Stimulated activated CD8-positive, alpha-beta memory T cell treated with anti-CD3 and anti-CD28 coated beads, Interleukin-15, amount 100 ng/mL, for 24 hours (primary cell): ENCODE data around the gene EDDM3A.

ENCODE experiments used
- DNase-seq: peaks from one replicate; pipeline ENCODE4 v3.0.0-alpha.2; 2020; ENCODE audit warnings: low read depth

The EDDM3A gene

DNA sequence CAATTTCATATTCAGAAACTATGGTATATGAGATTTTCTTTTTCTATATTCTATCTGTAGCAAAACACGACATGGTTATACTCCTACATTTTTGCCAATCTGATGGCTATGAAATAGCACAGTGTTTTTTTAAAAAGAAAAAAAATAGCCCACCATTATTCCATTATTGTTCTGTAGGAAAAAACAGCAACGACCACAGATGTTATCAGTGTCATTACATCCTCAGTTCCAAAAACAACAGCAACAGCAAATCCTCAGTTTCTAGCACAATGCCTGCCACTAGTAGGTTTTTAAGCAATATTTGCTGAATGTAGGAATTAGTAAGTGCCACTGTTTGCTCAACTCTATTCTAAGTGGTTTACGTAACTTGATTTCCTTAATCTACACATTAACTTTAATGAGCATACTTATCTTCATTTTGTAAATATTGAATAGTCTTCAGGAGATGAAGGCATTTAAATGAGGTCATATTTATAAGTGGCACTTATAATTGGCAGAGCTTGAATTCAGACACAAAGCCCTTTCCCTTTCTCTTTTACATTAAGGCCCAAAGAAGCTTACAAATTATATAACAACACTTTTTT is 43.6 kb downstream of the EDDM3A start:
- no peak for DNase-seq

DNA sequence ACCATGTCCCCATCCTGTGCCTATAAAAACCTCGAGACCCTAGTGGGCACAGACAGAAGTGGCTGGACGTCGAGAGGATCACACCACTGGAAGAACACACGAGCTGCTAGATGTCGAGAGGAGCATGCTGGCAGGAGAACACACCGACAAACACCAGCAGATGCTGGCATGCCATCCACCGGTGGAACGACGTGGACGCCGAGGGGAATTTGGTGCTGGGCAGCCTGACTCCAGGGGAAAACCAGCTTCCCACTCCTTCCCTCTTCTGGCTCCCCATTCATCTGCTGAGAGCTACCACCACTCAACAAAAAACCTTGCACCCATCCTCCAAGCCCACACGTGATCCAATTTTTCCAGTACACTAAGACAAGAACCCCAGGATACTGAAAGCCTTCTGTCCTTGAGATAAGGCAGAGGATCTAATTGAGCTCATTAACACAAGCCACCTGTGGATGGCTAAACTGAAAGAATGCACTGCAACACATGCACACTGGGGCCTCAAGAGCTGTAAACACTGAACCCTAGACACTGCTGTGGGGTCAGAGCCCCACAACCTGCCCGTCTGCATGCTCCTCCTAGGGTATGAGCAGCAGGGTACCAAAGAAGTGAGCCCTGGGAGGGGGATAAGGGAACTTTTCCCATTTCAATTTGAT is 44.9 kb downstream of the EDDM3A start:
- DNase-seq: no peak

DNA sequence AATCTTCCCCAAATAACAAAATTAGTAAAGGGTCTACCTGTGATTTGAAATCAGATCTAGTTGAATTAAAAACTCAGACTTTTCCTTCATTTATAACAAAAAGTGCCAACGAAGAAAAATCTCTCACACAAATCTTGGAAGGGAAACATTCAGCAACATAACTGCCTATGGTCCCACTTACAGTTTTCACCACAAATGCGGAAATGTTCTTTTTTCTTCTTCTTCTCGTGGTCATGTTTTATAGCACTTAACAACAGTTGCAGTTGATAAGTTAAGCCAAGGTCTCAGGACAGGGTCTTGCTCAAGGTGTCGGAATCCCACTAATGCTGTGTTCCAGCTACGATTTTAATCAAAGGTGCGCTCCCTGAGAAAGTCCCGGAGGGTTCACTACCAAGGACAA is 45.5 kb downstream of the EDDM3A start:
- DNase-seq: no peak

DNA sequence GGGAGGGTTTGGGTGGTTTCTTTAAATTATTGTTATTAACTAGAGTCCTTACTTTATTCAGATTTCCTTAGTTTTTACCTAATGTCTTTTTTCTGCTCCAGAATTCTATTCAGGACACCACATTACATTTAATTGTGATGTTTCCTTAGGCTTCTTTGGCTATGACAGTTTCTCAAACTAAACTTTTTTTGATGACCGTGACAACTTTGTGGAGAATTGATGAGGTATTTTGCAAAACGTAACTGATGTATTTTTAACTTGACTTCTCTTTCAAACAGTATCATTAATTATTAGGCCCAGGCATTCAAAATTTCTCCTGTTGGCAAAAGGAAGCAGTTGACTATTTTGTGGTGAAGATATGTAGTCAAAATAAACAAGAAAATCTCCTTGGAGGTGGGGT is 45.9 kb downstream of the EDDM3A start:
- no peak for DNase-seq

DNA sequence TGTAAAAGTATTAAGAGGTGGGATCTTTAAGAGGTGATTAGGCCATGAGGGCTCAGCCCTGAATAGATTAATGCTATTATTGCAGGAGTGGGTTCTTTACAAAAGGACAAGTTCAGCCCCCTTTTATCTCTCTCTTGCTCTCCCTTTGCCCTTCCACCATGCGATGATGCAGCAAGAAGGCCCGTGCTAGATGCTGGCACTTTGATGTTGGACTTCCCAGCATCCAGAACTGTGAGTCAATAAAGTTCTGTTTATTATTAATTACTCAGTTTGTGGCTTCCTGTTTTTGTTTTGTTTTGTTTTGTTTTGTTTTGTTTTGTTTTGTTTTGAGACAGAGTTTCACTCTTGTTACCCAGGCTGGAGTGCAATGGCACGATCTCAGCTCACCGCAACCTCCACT is 46.9 kb downstream of the EDDM3A start:
- no peak for DNase-seq

DNA sequence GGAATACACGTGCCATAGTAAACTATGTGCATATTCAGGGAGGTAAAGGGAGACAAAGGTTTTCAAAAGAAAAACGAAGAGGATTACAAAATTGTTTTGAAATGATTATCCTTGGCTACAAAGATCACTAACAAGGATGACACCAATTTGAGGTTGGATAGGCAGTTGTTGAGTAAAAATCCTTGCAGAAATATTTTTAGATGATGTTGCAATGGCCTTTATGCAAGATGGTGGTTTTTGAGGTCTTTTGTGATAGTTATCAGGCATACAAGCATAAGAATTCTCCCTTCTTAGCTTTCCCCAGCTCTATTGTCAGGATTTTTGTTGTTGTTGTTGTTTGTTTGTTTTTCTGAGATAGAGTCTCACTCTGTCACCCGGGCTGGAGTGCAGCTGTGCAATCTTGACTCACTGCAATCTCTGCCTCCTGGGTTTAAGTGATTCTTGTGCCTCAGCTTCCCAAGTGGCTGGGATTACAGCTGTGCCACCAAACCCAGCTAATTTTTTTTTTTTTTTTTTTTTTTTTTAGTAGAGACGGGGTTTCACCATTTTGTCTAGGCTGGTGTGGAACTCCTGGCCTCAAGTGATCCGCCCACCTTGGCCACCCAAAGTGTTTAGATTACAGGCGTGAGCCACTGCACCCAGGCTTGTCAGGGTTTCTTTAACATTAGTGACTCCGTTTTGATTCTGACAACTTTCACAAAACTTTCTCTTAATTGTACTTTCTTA is 49.1 kb downstream of the EDDM3A start:
- DNase-seq: no peak

DNA sequence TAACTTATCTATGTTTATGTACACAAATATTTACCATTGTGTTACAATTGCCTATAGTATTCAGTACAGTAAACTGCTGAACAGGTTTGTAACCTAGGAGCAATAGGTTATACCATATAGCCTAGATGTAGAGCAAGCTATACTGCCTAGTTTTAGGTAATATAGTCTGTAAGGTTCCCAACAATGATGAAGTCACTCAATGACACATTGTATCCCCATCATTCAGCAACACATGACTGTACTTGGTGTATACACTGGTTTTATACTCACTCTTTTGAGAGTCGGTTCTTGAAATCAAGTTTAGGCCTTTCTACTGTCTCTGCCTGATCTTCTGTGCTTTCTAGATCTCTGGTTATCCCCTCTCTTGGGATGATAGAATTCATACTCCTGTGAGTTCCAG is 51.5 kb downstream of the EDDM3A start:
- no peak for DNase-seq
